SK-N-MC (cell line): ENCODE data around the gene DNER.
A peak's percentile ranks its signal among the peaks of the same experiment; 100 is the strongest.
"Not testable (repeated sequence)": the region's sequence is repeated elsewhere in the genome, so short reads cannot be mapped to it uniquely, and the experiment has no call there.

Experiments used
- DNase-seq: peaks from one replicate; pipeline ENCODE4 v3.0.0-alpha.2; 2011; ENCODE audit warnings: low read depth, low spot score
- H3K27ac ChIP-seq: fragments of 200-600 bp; sonication (generic); 2 replicates; pipeline ENCODE4 v1.5.1; 2016; ENCODE audit warnings: mixed run types
- H3K36me3 ChIP-seq: fragments of 200-600 bp; sonication (generic); 2 replicates; pipeline ENCODE4 v1.6.1; 2017; ENCODE audit warnings: antibody characterized with exemption, low read length, mixed read lengths; ENCODE audit not compliant: insufficient read depth
- H3K4me3 ChIP-seq: fragments of 200-600 bp; sonication (generic); 2 replicates; pipeline ENCODE4 v1.5.1; 2016
- H3K9ac ChIP-seq: fragments of 200-600 bp; sonication (generic); 2 replicates; pipeline ENCODE4 v1.8.0; 2017; ENCODE audit warnings: mixed run types, mixed read lengths; ENCODE audit not compliant: insufficient read length
- H3K9me3 ChIP-seq: fragments of 200-600 bp; sonication (generic); 2 replicates; pipeline ENCODE4 v1.6.1; 2017; ENCODE audit warnings: low read depth, mild to moderate bottlenecking, antibody characterized with exemption, low read length, moderate library complexity, mixed read lengths
- EZH2 ChIP-seq: fragments of 200-600 bp; sonication (generic); IDR thresholded peaks from one replicate; pipeline ENCODE4 v1.6.1; 2017; ENCODE audit warnings: antibody characterized with exemption
- FOXP2 ChIP-seq: optimal IDR thresholded peaks from 2 replicates; pipeline ENCODE3; 2011; ENCODE audit warnings: mild to moderate bottlenecking, moderate library complexity; ENCODE audit not compliant: insufficient read depth; ENCODE audit errors: extremely low read length, control extremely low read depth
- POLR2AphosphoS5 ChIP-seq: IDR thresholded peaks from 2 replicates; pipeline ENCODE4 v1.6.1; 2012; ENCODE audit warnings: mild to moderate bottlenecking, low read depth, low read length, borderline replicate concordance

DNER gene

DNA sequence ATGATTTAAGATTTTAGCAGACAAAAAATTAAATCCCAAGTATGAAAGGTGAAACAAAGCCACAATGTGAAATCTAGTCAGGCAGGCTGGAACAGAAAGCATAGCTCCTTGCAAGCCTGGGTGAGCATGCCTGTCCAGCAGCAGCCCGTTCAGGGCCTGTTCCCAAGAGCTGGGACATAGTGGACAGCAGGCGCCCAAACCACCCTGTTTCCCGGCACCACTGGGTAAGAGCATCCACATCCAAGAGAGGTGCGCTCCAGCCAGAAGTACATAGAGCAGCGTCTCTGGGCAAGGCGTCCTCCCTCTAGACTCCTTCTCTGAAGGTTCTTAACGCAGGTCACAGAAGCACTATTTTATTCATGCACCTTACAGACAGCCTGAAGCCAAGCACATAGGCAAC, 80.8 kb downstream of the DNER start:
- DNase-seq, result no peak
- no peak for TF ChIP-seq EZH2
- no peak for TF ChIP-seq FOXP2
- TF ChIP-seq POLR2AphosphoS5, result no peak
- no peaks in the 10 kb centered on the region for H3K36me3 ChIP-seq
- H3K4me3 ChIP-seq, result no peak overlapping the region
- H3K27ac ChIP-seq, result no peak overlapping the region
- no peaks in the 10 kb centered on the region for H3K9me3 ChIP-seq
- H3K9ac ChIP-seq, result no peak overlapping the region

DNA sequence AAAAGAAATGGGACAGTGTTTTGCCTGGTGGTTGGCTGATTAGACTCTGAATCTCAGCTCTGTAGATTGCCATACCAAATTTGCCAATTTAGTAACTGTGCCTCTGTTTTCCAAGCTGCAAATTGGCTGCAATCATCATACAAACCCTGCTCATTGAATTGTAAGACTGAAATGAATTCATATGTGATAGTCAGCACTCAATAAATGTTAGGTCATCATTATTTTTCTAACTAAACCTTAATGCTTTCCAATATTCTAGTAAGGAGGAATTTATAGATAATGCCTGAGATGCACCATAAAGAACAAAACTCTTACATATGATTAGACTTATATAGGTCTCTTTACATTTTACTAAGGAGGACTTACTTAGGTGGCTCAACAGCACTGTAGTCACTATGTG, 85.3 kb downstream of the DNER start:
- no peak for DNase-seq
- no peaks in the 10 kb centered on the region for H3K9me3 ChIP-seq
- no peak overlapping the region for H3K9ac ChIP-seq
- TF ChIP-seq EZH2 (no peak), FOXP2 (no peak), POLR2AphosphoS5 (no peak)
- no peaks in the 10 kb centered on the region for H3K36me3 ChIP-seq
- no peak overlapping the region for H3K4me3 ChIP-seq
- no peak overlapping the region for H3K27ac ChIP-seq

DNA sequence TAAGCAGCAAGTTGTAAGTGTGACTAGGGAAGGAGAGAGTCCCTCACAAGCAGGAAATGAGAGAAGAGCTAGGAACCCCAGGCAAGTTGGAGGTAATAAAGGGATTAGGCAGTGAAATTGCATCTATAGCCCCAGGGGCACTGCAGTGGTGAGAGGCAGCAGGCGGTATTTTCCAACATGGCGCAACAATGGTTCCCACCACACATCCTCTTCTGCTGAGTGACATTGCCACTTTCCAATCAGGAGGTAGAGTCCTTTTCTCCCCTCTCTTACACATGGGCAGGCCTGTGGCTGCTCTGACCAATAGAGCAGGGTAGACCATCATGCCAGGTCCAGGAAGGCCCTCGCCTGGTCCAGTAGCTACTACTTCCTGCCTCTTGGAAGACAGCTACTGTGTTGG, 86.6 kb downstream of the DNER start:
- Histone ChIP-seq H3K9ac (no peak overlapping the region), H3K9me3 (no peaks in the 10 kb centered on the region), H3K4me3 (no peak overlapping the region), H3K27ac (no peak overlapping the region), H3K36me3 (no peaks in the 10 kb centered on the region)
- TF ChIP-seq POLR2AphosphoS5 (no peak), EZH2 (no peak), FOXP2 (no peak)
- peak; percentile 71 for DNase-seq

DNA sequence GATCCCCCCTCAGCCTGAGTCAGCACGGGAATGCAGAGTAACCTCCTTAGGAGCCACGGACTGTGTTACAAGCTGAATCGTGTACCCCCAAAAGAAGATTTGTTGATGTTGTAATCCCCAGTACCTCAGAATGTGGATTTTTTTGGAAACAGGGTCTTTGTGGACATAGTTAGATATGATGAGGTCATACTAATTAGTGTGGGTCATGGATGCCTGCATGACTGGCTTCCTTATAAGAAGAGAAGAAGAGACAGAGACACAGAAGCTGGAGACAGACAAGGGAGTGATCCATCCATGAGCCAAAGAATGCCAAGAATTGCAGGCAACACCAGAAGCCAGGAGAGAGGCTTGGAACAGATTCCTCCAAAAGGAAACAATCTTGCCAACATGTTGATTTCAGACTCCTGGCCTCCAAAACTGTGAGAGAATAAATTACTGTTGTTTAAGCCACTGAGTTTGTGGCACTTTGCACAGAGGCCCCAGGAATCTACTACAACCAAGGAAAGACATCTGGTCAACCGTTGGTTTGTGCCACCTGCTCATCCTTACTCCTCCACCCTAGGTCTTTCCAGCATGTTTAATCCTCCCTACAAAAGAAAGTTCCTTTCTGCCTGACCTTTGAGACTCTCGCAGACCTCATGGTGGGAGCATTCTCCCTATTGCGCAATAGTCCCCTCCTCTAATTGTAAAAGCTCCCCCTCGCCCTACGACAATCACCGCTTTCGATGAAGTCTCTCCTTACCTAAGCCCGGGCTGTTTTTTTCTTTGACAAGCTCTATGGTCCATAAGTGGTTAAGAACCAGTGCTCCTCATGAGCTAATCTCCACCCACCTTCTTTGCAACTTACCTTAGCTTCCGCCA, 91.6 kb downstream of the DNER start:
- no peak for TF ChIP-seq POLR2AphosphoS5
- TF ChIP-seq EZH2, result no peak
- TF ChIP-seq FOXP2, result no peak
- Histone ChIP-seq H3K36me3 (no peaks in the 10 kb centered on the region), H3K4me3 (no peak overlapping the region), H3K9me3 (no peaks in the 10 kb centered on the region), H3K27ac (no peak overlapping the region), H3K9ac (no peak overlapping the region)
- DNase-seq, result no peak

DNA sequence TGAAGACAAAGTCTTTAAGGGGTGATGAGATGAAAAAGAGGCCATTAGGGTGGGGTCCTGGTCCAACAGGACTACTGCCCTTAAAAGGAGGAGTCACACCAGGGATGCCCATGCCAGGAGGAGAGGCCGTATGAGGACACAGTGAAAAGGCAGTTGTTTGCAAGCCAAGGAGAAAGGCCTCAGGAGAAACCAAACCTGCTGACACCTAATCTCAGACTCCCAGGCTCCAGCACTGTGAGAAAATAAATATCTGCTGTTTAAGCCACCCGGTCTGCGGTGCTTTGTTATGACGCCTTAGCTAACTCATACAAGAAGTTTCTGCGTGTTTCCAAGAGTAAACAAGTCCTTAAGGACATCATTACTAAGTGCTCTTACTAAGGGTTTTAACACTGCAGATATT, 93.6 kb downstream of the DNER start:
- Histone ChIP-seq H3K27ac (no peak overlapping the region), H3K4me3 (no peak overlapping the region), H3K36me3 (no peaks in the 10 kb centered on the region), H3K9me3 (no peaks in the 10 kb centered on the region), H3K9ac (no peak overlapping the region)
- TF ChIP-seq FOXP2 (no peak), POLR2AphosphoS5 (no peak), EZH2 (no peak)
- no peak for DNase-seq

DNA sequence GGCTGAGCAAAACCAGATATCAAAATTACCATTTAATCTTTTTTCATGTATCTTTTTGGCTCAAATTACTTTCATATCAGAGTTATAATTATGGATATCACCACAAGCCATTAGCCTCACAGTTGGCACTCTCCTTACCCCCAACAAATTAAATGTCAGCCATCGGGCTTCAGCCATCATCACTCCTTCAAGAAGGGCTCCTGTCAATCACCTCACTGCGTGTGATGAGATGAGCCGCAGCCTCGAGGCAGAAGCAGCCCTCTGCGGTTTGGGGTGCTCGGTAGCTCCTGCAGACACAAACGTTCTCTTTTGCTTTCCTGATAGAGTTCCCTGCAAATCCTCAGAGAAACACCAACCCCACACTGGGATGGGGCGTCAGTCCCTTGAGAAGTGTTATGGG, 94.1 kb downstream of the DNER start:
- no peak for DNase-seq
- no peaks in the 10 kb centered on the region for H3K36me3 ChIP-seq
- no peak overlapping the region for H3K27ac ChIP-seq
- TF ChIP-seq FOXP2, result no peak
- no peak for TF ChIP-seq EZH2
- no peak for TF ChIP-seq POLR2AphosphoS5
- H3K9me3 ChIP-seq, result no peaks in the 10 kb centered on the region
- H3K4me3 ChIP-seq, result no peak overlapping the region
- no peak overlapping the region for H3K9ac ChIP-seq

DNA sequence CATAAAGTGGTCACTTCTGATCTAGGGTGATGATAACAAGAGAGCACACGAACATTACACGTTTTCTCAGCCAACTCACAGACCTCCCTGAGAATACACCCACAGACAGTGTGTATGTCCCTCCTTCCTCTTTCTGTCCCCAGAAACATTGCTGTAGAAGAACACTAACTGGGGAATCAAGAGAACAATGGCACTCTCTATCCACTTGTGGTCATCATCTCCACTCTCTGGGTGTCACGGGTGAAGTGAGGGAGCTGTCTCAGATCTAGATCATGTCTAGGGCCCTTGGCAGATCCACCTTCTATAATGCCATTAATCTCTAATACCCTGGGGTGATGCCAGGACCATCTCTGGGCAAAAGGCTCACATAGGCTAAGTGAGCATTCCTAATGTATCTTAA, 97.9 kb downstream of the DNER start:
- no peak overlapping the region for H3K27ac ChIP-seq
- no peaks in the 10 kb centered on the region for H3K9me3 ChIP-seq
- H3K9ac ChIP-seq, result no peak overlapping the region
- no peak overlapping the region for H3K4me3 ChIP-seq
- TF ChIP-seq EZH2 (no peak), FOXP2 (no peak), POLR2AphosphoS5 (no peak)
- H3K36me3 ChIP-seq, result no peaks in the 10 kb centered on the region
- DNase-seq, result no peak

DNA sequence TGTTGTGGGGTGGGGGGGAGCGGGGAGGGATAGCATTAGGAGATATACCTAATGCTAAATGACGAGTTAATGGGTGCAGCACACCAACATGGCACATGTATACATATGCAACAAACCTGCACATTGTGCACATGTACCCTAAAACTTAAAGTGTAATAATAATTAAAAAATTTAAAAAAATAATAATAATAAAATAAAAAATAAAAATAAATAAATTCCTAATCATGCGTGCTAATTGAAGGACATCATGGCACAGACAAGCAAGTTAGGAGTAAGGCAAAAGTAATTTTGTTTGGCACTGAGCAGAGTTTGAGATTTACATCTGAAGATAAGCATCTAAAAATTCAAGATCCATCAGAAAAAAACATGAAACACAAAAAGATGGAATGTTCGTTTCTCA, 100.3 kb downstream of the DNER start:
- H3K36me3 ChIP-seq, H3K9me3 ChIP-seq, H3K9ac ChIP-seq, H3K27ac ChIP-seq, H3K4me3 ChIP-seq, DNase-seq: not testable (repeated sequence)

DNA sequence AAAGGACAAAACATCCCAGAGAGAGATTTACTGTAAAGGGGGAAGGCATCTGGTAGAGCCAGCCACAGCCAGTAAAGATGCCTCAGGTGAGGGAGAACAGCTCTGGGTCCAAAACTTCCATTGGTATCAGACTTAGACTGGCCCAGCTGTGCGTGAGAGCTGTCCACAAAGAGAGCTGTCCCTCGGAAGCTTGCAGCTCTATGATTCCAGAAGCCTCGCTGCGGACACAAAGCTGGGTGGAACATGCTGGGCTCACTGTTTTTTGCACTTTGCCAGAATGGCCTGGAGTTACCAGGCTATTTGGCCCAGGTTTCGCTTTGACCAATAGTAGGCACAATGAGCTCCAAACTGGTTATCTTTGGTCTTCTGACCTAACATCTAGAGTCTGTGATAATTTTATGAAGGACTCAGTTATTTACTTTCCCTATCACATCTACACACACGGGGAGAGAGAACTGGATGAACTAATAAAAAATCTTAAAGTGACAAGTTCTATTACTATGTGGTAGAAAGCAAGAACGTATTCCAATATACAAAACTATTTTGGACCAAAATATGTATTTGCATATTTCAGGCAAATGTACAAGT, 101.9 kb downstream of the DNER start:
- Histone ChIP-seq H3K4me3 (no peak overlapping the region), H3K36me3 (no peaks in the 10 kb centered on the region), H3K27ac (no peak overlapping the region), H3K9ac (no peak overlapping the region), H3K9me3 (no peaks in the 10 kb centered on the region)
- no peak for DNase-seq
- TF ChIP-seq FOXP2 (no peak), EZH2 (no peak), POLR2AphosphoS5 (no peak)
